ENCODE data around the gene ANKRD66.

GRCh38 chr6:46749731-46750130 lies 3.0 kb downstream of the ANKRD66 start:
- TF ChIP-seq, protein P1, sequence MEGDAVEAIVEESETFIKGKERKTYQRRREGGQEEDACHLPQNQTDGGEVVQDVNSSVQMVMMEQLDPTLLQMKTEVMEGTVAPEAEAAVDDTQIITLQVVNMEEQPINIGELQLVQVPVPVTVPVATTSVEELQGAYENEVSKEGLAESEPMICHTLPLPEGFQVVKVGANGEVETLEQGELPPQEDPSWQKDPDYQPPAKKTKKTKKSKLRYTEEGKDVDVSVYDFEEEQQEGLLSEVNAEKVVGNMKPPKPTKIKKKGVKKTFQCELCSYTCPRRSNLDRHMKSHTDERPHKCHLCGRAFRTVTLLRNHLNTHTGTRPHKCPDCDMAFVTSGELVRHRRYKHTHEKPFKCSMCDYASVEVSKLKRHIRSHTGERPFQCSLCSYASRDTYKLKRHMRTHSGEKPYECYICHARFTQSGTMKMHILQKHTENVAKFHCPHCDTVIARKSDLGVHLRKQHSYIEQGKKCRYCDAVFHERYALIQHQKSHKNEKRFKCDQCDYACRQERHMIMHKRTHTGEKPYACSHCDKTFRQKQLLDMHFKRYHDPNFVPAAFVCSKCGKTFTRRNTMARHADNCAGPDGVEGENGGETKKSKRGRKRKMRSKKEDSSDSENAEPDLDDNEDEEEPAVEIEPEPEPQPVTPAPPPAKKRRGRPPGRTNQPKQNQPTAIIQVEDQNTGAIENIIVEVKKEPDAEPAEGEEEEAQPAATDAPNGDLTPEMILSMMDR (IDR thresholded peaks at IDR 0.05; ENCODE audit: insufficient read depth, low read length): no peak
- TF ChIP-seq, protein P2, sequence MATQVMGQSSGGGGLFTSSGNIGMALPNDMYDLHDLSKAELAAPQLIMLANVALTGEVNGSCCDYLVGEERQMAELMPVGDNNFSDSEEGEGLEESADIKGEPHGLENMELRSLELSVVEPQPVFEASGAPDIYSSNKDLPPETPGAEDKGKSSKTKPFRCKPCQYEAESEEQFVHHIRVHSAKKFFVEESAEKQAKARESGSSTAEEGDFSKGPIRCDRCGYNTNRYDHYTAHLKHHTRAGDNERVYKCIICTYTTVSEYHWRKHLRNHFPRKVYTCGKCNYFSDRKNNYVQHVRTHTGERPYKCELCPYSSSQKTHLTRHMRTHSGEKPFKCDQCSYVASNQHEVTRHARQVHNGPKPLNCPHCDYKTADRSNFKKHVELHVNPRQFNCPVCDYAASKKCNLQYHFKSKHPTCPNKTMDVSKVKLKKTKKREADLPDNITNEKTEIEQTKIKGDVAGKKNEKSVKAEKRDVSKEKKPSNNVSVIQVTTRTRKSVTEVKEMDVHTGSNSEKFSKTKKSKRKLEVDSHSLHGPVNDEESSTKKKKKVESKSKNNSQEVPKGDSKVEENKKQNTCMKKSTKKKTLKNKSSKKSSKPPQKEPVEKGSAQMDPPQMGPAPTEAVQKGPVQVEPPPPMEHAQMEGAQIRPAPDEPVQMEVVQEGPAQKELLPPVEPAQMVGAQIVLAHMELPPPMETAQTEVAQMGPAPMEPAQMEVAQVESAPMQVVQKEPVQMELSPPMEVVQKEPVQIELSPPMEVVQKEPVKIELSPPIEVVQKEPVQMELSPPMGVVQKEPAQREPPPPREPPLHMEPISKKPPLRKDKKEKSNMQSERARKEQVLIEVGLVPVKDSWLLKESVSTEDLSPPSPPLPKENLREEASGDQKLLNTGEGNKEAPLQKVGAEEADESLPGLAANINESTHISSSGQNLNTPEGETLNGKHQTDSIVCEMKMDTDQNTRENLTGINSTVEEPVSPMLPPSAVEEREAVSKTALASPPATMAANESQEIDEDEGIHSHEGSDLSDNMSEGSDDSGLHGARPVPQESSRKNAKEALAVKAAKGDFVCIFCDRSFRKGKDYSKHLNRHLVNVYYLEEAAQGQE (IDR thresholded peaks at IDR 0.05; ENCODE audit: insufficient replicate concordance, low read depth): no peak
- TF ChIP-seq POLR2AphosphoS5 (IDR thresholded peaks at IDR 0.05; ENCODE audit: low read depth) (no peak), SPI1 (IDR thresholded peaks at IDR 0.05; ENCODE audit: borderline replicate concordance, low read depth) (no peak), GABPA (IDR thresholded peaks at IDR 0.05; ENCODE audit: low read depth) (no peak)
